PC-3 (cell line): ENCODE measurements around the gene WEE2. TPM values are rescaled to one million over a fixed set of nuclear protein-coding genes. Genes with fewer than 3 reads are reported as not detected.

Source experiments
- ATAC-seq: fragments of 200-7000 bp; cut with Tn5 transposase; 2 replicates; pipeline ENCODE4 v1.9.1; 2020; ENCODE audit warnings: mild to moderate bottlenecking, moderate library complexity
- BruUV-seq: library from RNA; stranded (reverse); fragments of 400-500 nt; replicated peaks from 2 replicates; lab custom pipeline; 2021; lab: Mats Ljungman, UMichigan
- CTCF ChIA-PET: fragments of 300-600 bp; sonication (Branson Sonifier 250); formaldehyde crosslinking; loops from one replicate; lab custom pipeline; 2022; ENCODE audit warnings: antibody characterized with exemption; lab: Charles Lee
- POLR2A ChIA-PET: fragments of 300-600 bp; sonication (Branson Sonifier 250); formaldehyde crosslinking; loops from one replicate; lab custom pipeline; 2022; ENCODE audit warnings: antibody characterized with exemption; ENCODE audit not compliant: unreplicated experiment; lab: Charles Lee
- DNase-seq: peaks from one replicate; pipeline ENCODE4 v3.0.0-alpha.2; 2015
- H2AFZ ChIP-seq: fragments of 300-600 bp; sonication (generic); 2 replicates; pipeline ENCODE4 v1.6.0; 2016; ENCODE audit warnings: antibody characterized with exemption, low read length
- H3F3A ChIP-seq: fragments of 300-600 bp; sonication (generic); one replicate; pipeline ENCODE4 v1.6.0; 2017; ENCODE audit warnings: antibody characterized with exemption, low read length, control low read depth, mild to moderate bottlenecking; ENCODE audit not compliant: unreplicated experiment
- H3K27ac ChIP-seq: fragments of 300-600 bp; sonication (generic); 2 replicates; pipeline ENCODE4 v1.5.1; 2016; ENCODE audit warnings: mild to moderate bottlenecking, low read length
- H3K27me3 ChIP-seq: fragments of 300-600 bp; sonication (generic); 2 replicates; pipeline ENCODE4 v1.6.1; 2016; ENCODE audit warnings: low read length, mixed read lengths
- H3K36me3 ChIP-seq: fragments of 300-600 bp; sonication (generic); 2 replicates; pipeline ENCODE4 v1.6.1; 2016; ENCODE audit warnings: low read depth, mixed run types, low read length, mixed read lengths
- H3K4me1 ChIP-seq: fragments of 300-600 bp; sonication (generic); 2 replicates; pipeline ENCODE4 v1.5.1; 2016; ENCODE audit warnings: low read length; ENCODE audit not compliant: insufficient read depth
- H3K4me2 ChIP-seq: fragments of 300-600 bp; sonication (generic); 2 replicates; pipeline ENCODE4 v1.6.0; 2016; ENCODE audit warnings: low read length
- H3K4me3 ChIP-seq: fragments of 300-600 bp; sonication (generic); 2 replicates; pipeline ENCODE4 v1.5.1; 2016; ENCODE audit warnings: mild to moderate bottlenecking, low read length, mixed read lengths
- H3K79me2 ChIP-seq: fragments of 300-600 bp; sonication (generic); 2 replicates; pipeline ENCODE4 v1.6.1; 2017; ENCODE audit warnings: low read length, mixed read lengths
- H3K9ac ChIP-seq: fragments of 300-600 bp; sonication (generic); 2 replicates; pipeline ENCODE4 v1.6.0; 2016; ENCODE audit warnings: mild to moderate bottlenecking, low read length
- H3K9me2 ChIP-seq: fragments of 300-600 bp; sonication (generic); replicated peaks from 2 replicates; pipeline ENCODE4 v1.6.1; 2016; ENCODE audit warnings: mixed run types, low read length, mixed read lengths
- H3K9me3 ChIP-seq: fragments of 300-600 bp; sonication (generic); 2 replicates; pipeline ENCODE4 v1.6.1; 2016; ENCODE audit warnings: low read length, mixed read lengths
- H4K20me1 ChIP-seq: fragments of 300-600 bp; sonication (generic); 2 replicates; pipeline ENCODE4 v1.6.1; 2016; ENCODE audit warnings: low read length, mixed read lengths
- EZH2 ChIP-seq: fragments of 300-600 bp; sonication (generic); IDR thresholded peaks from one replicate; pipeline ENCODE4 v1.6.1; 2017; ENCODE audit warnings: antibody characterized with exemption, mild to moderate bottlenecking, low read length; ENCODE audit not compliant: unreplicated experiment
- EZH2phosphoT487 ChIP-seq: fragments of 300-600 bp; sonication (generic); IDR thresholded peaks from 2 replicates; pipeline ENCODE4 v1.6.1; 2018; ENCODE audit warnings: mild to moderate bottlenecking, antibody characterized with exemption, low read length, borderline replicate concordance
- intact Hi-C: fragments of 100-400 bp; cut with micrococcal nuclease; formaldehyde crosslinking; loops from 2 replicates; pipeline ENCODE4 v1.9.0; 2023
- total RNA-seq: library from RNA; depleted of rRNA; stranded (reverse); fragments of >200 nt; gene quantifications from 2 replicates; pipeline ENCODE4 v1.2.3, GENCODE V29; 2014
- TF ChIP-seq, protein P1 (sequence below): fragments of 300-600 bp; sonication (generic); conservative IDR thresholded peaks from 2 replicates; pipeline ENCODE4 v1.5.1; 2017; ENCODE audit warnings: antibody characterized with exemption, low read depth, mild to moderate bottlenecking, low read length

Gene WEE2
- total RNA-seq, 1 experiment from 2014 or later = not detected

DNA sequence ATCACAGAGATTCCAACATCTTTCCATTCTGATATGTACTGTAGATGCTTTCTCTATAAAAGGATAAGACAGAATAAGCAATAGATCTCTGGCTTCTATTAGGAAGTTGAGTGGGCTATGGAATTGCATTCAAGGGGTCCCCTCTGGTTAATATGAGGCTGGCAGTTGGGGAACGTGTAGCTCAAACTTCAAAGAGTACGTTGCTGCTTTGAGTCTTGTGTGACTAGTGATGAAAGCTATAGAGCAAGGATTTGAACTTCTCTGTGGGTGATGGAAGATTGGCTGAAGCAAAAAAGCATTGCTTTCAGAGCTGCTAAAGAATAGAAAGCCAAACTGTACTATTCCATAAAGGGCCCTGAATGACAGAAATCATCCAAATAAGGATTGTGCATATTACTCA is 6.4 kb downstream of the WEE2 start:
- ChIA-PET POLR2A (interaction anchor here (0.7 kb wide), 1 partner anchor 700 kb away, joined by 4 read pairs; the partner anchor contains the start of gene MRPS33), CTCF (no interaction called here)
- Histone ChIP-seq H3K9me3 (no peaks in the 10 kb centered on the region), H3K9me2 (no peaks in the 10 kb centered on the region), H3K36me3 (no peaks in the 10 kb centered on the region), H4K20me1 (no peaks in the 10 kb centered on the region), H3K4me1 (no peaks in the 10 kb centered on the region), H3K9ac (no peak overlapping the region), H3K27ac (no peak overlapping the region), H3K4me3 (no peak overlapping the region), H3K27me3 (0 out of 2 replicates have a peak, but pooled peaks cover 10% of the 10 kb centered on the region), H2AFZ (no peak overlapping the region), H3F3A (no peaks in the 10 kb centered on the region), H3K79me2 (no peaks in the 10 kb centered on the region), H3K4me2 (no peak overlapping the region)
- TF ChIP-seq EZH2 = no peak
- TF ChIP-seq EZH2phosphoT487 = no peak
- TF ChIP-seq, protein P1, sequence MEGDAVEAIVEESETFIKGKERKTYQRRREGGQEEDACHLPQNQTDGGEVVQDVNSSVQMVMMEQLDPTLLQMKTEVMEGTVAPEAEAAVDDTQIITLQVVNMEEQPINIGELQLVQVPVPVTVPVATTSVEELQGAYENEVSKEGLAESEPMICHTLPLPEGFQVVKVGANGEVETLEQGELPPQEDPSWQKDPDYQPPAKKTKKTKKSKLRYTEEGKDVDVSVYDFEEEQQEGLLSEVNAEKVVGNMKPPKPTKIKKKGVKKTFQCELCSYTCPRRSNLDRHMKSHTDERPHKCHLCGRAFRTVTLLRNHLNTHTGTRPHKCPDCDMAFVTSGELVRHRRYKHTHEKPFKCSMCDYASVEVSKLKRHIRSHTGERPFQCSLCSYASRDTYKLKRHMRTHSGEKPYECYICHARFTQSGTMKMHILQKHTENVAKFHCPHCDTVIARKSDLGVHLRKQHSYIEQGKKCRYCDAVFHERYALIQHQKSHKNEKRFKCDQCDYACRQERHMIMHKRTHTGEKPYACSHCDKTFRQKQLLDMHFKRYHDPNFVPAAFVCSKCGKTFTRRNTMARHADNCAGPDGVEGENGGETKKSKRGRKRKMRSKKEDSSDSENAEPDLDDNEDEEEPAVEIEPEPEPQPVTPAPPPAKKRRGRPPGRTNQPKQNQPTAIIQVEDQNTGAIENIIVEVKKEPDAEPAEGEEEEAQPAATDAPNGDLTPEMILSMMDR = no peak
- intact Hi-C loops = no loop called here
- no peak for DNase-seq
- ATAC-seq = no peak
- BruUV-seq = no TSS peak

DNA sequence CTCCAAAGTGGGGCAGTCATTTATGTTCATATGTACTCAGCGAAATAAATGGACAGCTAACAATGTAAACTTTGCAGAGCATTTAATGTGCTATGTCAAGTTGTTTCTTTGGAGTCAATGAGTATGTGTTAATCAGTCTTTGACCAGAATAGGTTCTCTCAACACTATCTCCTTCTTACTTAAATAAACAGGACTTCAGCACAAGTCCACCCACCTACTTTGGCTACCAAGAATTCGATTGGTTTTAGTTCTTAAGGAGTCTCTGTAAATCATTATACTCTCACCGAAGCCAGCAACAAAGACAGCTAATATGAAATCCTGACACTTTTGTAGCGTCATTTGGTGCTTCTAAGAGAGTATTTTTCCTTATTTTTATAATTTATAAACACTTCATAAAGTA is 6.9 kb downstream of the WEE2 start:
- BruUV-seq = no TSS peak
- H2AFZ ChIP-seq = no peak overlapping the region
- no peaks in the 10 kb centered on the region for H4K20me1 ChIP-seq
- no peaks in the 10 kb centered on the region for H3K36me3 ChIP-seq
- no peaks in the 10 kb centered on the region for H3F3A ChIP-seq
- H3K27me3 ChIP-seq = 0 out of 2 replicates have a peak, but pooled peaks cover 10% of the 10 kb centered on the region
- no peaks in the 10 kb centered on the region for H3K9me2 ChIP-seq
- H3K9me3 ChIP-seq = no peaks in the 10 kb centered on the region
- CTCF ChIA-PET = interaction anchor here (0.6 kb wide), 1 partner anchor 23 kb away, joined by 4 read pairs; no protein-coding TSS in a partner anchor
- ATAC-seq (no peak), DNase-seq (no peak)
- intact Hi-C loops = no loop called here
- H3K27ac ChIP-seq = no peak overlapping the region
- POLR2A ChIA-PET = no interaction called here
- H3K4me3 ChIP-seq = no peak overlapping the region
- no peaks in the 10 kb centered on the region for H3K4me1 ChIP-seq
- H3K4me2 ChIP-seq = no peak overlapping the region
- no peak overlapping the region for H3K9ac ChIP-seq
- no peaks in the 10 kb centered on the region for H3K79me2 ChIP-seq
- no peak for TF ChIP-seq EZH2phosphoT487
- TF ChIP-seq, protein P1 = no peak
- TF ChIP-seq EZH2 = no peak
